GM19023 (cell line): ENCODE data around the gene TENM4.

Experiments
- ATAC-seq: cut with Tn5 transposase; IDR thresholded peaks from one replicate; pipeline ENCODE4 v1.9.1; 2021; ENCODE audit warnings: mild to moderate bottlenecking, moderate library complexity; ENCODE audit not compliant: unreplicated experiment

TENM4 gene

DNA sequence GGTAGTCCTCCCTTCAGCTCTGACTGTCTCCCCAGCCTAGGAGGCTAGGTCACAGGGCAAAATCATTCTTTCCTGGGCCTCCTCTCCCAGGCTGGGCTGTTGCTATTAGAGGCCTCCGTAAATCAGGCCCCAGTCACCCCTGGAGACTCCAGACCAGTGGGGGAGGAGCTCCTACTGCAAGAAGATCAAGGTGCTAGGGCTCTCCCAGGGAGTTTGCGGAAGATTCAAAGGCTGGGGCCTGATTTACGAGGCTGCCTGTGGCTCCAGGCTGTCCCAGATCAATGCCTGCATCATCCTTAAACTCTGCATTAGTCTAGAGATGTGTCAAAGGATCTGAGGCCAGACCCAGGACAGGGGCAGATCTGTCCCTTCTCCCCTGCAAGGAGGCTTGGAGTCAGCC, 346.2 kb downstream of the TENM4 start:
- no peak for ATAC-seq

GRCh38 chr11:79092791-79093353, 348.0 kb downstream of the TENM4 start:
- no peak for ATAC-seq

- no peak for ATAC-seq
Measured at GRCh38 chr11:79090191-79090705, 350.6 kb downstream of the TENM4 start.

DNA sequence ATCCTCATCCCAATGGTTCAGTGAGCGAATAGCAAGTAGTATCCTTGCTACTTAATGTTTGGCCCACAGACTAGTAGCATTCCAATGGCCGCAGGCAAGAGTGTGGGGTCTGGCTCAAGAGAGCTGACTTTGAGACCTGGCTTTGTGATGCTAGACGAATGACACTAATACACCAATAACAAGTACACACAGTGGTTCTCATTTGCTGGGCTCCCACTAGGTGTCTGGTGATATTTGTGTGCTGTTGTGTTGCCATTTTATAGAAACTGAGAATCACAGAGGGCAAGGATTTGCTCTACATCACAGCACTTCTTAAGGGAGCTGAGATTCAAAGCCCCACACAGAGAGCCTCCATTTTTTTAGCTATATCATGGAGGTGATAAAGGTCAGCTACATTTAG, 351.2 kb downstream of the TENM4 start:
- no peak for ATAC-seq

GRCh38 chr11:79088967-79089366, 351.9 kb downstream of the TENM4 start:
- no peak for ATAC-seq

- ATAC-seq, result no peak
Measured at GRCh38 chr11:79087961-79088318, 352.9 kb downstream of the TENM4 start.

DNA sequence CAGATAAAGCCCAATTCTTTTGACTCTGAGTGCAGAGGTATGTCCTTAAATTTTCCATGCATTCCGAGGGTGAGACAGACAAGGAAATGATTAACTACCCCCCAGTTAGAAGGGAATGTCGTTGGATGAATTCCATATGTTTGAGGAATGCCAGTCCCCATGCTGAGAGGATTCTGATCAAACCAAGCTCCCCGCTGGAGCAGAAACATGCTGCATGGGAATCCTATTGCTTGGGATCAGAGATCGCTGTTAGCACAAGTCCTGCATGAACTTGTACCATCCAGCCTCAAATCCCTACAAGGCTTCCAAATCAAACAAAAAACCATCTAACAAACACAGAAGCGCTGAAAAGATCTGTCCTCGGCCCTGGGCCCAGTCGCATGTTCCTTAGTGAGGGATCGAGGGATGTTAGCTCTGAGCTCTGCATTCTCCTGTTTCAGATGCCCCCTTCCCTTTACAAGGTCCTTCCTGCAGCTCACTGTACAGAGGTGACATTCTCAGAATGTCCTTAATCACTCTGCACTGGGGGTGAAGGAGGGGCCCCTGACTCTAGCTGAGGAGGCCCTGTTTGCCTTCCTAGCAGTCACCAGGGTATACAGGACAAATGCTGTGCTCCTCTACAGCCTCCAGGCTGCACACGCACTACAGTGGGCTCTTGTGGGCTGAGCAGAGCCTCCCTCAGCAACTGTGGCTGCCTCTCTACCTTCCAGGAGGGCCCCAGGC, 353.4 kb downstream of the TENM4 start:
- ATAC-seq, result no peak

GRCh38 chr11:79086056-79086455, 354.8 kb downstream of the TENM4 start:
- no peak for ATAC-seq

- ATAC-seq, result no peak
Measured at GRCh38 chr11:79084382-79084781, 356.4 kb downstream of the TENM4 start.

DNA sequence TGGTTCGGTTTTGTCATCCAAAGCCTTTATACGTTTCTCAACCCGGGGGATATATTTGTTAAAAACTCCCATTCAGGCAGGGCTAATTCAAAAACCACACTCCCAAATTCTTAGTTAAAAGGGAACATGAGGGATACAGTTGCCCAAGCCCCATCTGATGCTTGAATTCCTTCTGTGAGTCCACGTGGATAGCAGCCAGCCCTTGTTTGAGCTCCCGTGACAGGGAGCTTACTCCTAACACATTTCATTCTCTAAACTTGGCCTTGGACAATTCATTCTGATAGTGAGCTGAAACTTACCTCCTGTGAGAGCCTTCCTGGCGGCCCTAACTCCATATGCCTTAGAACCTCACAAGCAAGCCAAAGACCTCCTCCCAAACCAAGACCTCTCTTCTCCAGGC, 357.5 kb downstream of the TENM4 start:
- ATAC-seq, result no peak

GRCh38 chr11:79082907-79083306, 357.9 kb downstream of the TENM4 start:
- ATAC-seq, result no peak

GRCh38 chr11:79082280-79082679, 358.6 kb downstream of the TENM4 start:
- no peak for ATAC-seq

DNA sequence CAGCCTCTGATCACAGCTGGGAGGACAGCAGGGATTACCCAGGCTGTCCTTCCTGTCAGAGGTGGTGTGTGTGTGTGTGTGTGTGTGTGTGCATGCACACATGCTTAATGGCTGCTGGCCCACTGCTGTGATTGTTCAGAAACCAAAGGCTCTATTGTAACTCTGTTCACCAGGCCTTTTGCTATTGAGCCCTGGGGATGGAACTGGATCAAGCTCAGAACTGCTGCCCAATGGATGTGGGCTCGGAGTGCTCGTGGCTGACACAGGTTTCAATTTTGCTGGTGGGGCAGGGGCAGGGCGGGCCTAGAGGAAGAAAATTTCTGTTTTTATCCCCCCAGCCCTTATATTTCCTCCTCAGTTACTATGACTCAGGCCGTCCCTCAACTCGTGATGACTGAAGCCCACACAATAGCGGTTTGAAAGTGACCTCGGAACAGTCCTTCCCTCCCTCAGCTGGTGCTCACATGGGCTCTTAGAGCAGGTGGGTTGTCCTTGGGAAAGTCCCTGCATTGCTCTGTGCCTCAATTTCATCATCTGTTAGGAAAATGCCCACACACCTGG, 359.3 kb downstream of the TENM4 start:
- no peak for ATAC-seq

GRCh38 chr11:79080551-79080950, 360.3 kb downstream of the TENM4 start:
- no peak for ATAC-seq

- ATAC-seq, result no peak
Measured at GRCh38 chr11:79078999-79079398, 361.8 kb downstream of the TENM4 start.

DNA sequence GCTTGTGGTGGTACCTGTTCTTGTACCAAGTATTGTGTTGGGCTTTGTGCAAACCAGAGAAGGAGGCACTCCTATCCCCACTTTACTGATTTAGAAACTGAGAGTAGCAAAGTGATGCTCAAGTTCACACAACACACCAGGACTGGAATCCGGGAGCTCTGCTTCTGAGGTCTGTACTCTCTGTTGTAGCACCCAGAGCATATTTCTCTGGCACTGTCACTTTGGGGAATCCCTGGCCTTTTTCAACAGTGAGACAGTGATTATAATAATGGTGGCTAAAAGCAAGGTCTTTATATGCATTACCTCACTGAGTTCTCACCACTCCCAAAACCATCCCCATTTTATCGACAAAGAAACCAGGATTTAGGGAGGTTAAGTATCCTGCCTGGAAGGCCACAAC, 362.4 kb downstream of the TENM4 start:
- no peak for ATAC-seq

- no peak for ATAC-seq
Measured at GRCh38 chr11:79077702-79078330, 363.0 kb downstream of the TENM4 start.

GRCh38 chr11:79076526-79077115, 364.2 kb downstream of the TENM4 start:
- ATAC-seq, result no peak

- ATAC-seq, result no peak
Measured at GRCh38 chr11:79074547-79074946, 366.3 kb downstream of the TENM4 start.

DNA sequence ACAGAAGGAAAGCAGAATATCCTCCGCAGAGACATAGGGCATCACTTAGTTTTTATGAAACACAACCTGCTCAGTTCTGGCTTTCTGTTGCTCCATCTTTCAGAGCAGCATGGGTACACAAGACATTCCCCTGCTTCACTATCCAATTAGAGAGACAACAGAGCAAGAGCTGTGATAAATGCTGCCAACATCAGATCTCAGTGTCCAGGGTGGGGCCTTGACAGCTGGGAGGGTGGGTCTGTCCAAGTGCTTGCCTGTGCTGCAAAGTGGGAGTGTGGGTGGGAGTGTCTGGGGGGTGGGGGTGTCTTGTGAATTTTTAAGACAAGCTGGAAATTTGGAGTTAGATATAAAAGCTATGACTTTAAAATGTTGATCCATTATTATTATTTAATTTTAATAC, 369.6 kb downstream of the TENM4 start:
- ATAC-seq, result no peak

DNA sequence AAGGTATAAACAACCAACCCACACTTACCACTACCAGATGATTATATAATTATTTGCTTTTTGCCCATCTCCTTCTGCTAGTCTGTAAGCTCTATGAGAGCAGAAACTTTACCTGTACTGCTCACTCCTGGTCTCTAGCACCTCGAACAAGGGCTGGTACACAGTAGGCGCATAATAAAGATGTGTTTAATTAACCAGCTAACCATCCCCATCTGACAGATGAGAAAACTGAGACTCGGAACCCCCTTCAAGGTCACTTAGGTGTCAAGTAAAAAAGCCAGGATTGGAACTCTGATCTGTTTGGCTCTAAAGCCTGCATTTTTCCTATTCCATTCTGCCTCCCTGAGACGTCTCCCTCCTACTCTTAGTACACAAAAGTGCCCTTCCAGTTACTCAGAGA, 370.3 kb downstream of the TENM4 start:
- ATAC-seq, result no peak

- no peak for ATAC-seq
Measured at GRCh38 chr11:79069504-79069903, 371.3 kb downstream of the TENM4 start.
